H1 (cell line): ENCODE results near the gene STK32C. TPM values are rescaled to one million over a fixed set of nuclear protein-coding genes. Genes with fewer than 3 reads are reported as not detected.

ENCODE experiments used
- CBX8 ChIP-seq: fragments of 300-800, 300-1000 bp; sonication (generic); IDR thresholded peaks from 2 replicates; pipeline ENCODE4 v1.7.1; 2016; ENCODE audit warnings: low read depth, low read length, borderline replicate concordance
- CHD7 ChIP-seq: fragments of 300-600 bp; sonication (generic); IDR thresholded peaks from 2 replicates; pipeline ENCODE4 v1.7.1; 2012; ENCODE audit warnings: low read length, moderate library complexity, mild to moderate bottlenecking, inconsistent platforms; ENCODE audit not compliant: insufficient replicate concordance
- CREB1 ChIP-seq: IDR thresholded peaks from 2 replicates; pipeline ENCODE4 v1.6.1; 2012; ENCODE audit warnings: inconsistent platforms
- NRF1 ChIP-seq: IDR thresholded peaks from 2 replicates; pipeline ENCODE4 v1.6.1; 2011; ENCODE audit warnings: mild to moderate bottlenecking, low read depth, low read length, improper control_type of control experiment
- RFX5 ChIP-seq: IDR thresholded peaks from 2 replicates; pipeline ENCODE4 v1.6.1; 2011; ENCODE audit warnings: low read depth, low read length, improper control_type of control experiment, borderline replicate concordance
- RNF2 ChIP-seq: fragments of 200-900, 300-1000 bp; sonication (generic); IDR thresholded peaks from 2 replicates; pipeline ENCODE4 v1.7.1; 2016; ENCODE audit warnings: borderline replicate concordance, low read depth, mild to moderate bottlenecking, antibody characterized with exemption, low read length; ENCODE audit not compliant: poor library complexity, severe bottlenecking; ENCODE audit errors: missing control alignments
- SIRT6 ChIP-seq: IDR thresholded peaks from one replicate; pipeline ENCODE4 v1.7.1; 2012; ENCODE audit warnings: low read length, inconsistent platforms
- SP4 ChIP-seq: IDR thresholded peaks from 2 replicates; pipeline ENCODE4 v1.6.1; 2012; ENCODE audit warnings: low read length, inconsistent platforms
- TAF7 ChIP-seq: optimal IDR thresholded peaks from 2 replicates; pipeline ENCODE3; 2011; ENCODE audit warnings: low read depth, mild to moderate bottlenecking, inconsistent platforms, low read length, moderate library complexity, borderline replicate concordance
- polyA plus RNA-seq, 7 experiments: library from polyadenylated mRNA; depleted of rRNA in 3 of 7; stranded (reverse) in 5 of 7; unstranded in 2 of 7; fragments of >200 nt in 5 of 7; fragments of 200-250 nt in 2 of 7; gene quantifications; 1 replicate in 5 of 7; 2 replicates in 1 of 7; 4 replicates in 1 of 7; pipeline versions ENCODE4 v1.2.1 to v1.2.3, GENCODE V29; 2011 to 2013; ENCODE audit warnings: missing spikeins in 2 of 7, mixed read lengths in 2 of 7
- total RNA-seq: library from RNA; stranded (reverse); fragmentation: NEBNext Ultra II Directional; extraction: Animal tissue kit (Norgen Biotek cat#: 25700); gene quantifications from 2 replicates; pipeline ENCODE4 v1.2.1, GENCODE V29; 2021

The STK32C gene
- total and polyA plus RNA-seq, 2 of the 8 experiments (the other 6 are each of a cell fraction or from before 2014, with no cell fraction given) = 10.6 to 15.6 TPM

- TF ChIP-seq CHD7 (no peak), SIRT6 (no peak), RNF2 (no peak), SP4 (no peak), TAF7 (no peak), CBX8 (no peak), RFX5 (no peak), NRF1 (no peak), CREB1 (no peak)
Measured at GRCh38 chr10:132274986-132275385, 32.8 kb downstream of the STK32C start (continued).
